ENCODE measurements around the gene DOCK10. TPM values are rescaled to one million over a fixed set of nuclear protein-coding genes. Genes with fewer than 3 reads are reported as not detected.

DOCK10 gene
- total RNA-seq, 1 donor from 2014 or later: 15.2 TPM

DNA sequence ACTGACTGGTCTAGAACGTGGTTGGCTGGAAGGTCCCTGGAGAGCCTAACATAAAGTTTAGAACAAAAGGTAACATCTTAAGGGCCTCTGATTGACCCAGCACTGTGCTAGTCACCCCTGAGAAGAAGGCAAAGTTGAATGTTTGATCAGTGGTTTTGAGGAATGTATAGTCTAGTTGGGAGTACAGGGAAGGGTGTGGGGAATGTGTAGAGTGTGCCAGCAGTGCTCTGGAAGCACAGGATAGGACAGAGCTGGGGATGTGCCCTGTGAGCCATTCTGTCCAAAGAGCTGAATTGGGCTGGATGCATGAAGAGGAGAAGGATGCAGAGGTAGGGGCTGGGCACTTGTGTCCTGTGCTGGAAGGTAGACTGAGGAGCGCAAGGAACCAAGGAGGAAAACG is 41.0 kb upstream of the DOCK10 start:
- no peaks in the 10 kb centered on the region for H3K9me3 Mint-ChIP-seq (ENCODE audit: unreplicated experiment)
- DNase-seq (ENCODE audit: extremely low spot score, unreplicated experiment): no peak
- TF ChIP-seq, protein P1, sequence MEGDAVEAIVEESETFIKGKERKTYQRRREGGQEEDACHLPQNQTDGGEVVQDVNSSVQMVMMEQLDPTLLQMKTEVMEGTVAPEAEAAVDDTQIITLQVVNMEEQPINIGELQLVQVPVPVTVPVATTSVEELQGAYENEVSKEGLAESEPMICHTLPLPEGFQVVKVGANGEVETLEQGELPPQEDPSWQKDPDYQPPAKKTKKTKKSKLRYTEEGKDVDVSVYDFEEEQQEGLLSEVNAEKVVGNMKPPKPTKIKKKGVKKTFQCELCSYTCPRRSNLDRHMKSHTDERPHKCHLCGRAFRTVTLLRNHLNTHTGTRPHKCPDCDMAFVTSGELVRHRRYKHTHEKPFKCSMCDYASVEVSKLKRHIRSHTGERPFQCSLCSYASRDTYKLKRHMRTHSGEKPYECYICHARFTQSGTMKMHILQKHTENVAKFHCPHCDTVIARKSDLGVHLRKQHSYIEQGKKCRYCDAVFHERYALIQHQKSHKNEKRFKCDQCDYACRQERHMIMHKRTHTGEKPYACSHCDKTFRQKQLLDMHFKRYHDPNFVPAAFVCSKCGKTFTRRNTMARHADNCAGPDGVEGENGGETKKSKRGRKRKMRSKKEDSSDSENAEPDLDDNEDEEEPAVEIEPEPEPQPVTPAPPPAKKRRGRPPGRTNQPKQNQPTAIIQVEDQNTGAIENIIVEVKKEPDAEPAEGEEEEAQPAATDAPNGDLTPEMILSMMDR (IDR thresholded peaks at IDR 0.05): no peak
- no peaks in the 10 kb centered on the region for H3K27me3 Mint-ChIP-seq (ENCODE audit: unreplicated experiment)
- H3K27ac Mint-ChIP-seq (ENCODE audit: unreplicated experiment): no peak overlapping the region
- H3K4me3 Mint-ChIP-seq (ENCODE audit: unreplicated experiment): no peak overlapping the region
- H3K36me3 Mint-ChIP-seq (ENCODE audit: unreplicated experiment): no peaks in the 10 kb centered on the region
- no peaks in the 10 kb centered on the region for H3K4me1 Mint-ChIP-seq (ENCODE audit: unreplicated experiment)

DNA sequence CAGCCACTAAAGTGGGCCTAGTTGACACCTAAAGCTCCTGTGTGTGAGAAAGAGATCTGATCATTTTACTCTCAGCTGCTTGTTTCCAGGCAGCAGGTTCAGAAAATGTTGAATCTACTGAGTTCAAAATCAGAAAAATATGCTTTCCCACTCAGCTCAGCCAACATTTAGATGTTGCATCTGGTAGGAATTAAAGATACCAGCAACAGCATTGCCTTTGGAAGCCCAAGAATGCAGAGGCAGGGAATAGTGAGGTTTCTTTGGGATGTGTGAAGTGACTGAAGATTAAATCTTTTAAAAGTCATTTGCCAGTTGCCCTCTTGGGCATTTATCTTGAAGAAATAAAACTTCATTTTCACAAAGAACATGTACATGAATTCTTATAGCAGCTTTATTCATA is 33.9 kb upstream of the DOCK10 start:
- H3K9me3 Mint-ChIP-seq (ENCODE audit: unreplicated experiment): no peaks in the 10 kb centered on the region
- H3K27me3 Mint-ChIP-seq (ENCODE audit: unreplicated experiment): no peaks in the 10 kb centered on the region
- no peak for DNase-seq (ENCODE audit: extremely low spot score, unreplicated experiment)
- H3K27ac Mint-ChIP-seq (ENCODE audit: unreplicated experiment): no peak overlapping the region
- TF ChIP-seq, protein P1 (IDR thresholded peaks at IDR 0.05): no peak
- no peaks in the 10 kb centered on the region for H3K36me3 Mint-ChIP-seq (ENCODE audit: unreplicated experiment)
- no peak overlapping the region for H3K4me3 Mint-ChIP-seq (ENCODE audit: unreplicated experiment)
- H3K4me1 Mint-ChIP-seq (ENCODE audit: unreplicated experiment): no peaks in the 10 kb centered on the region

DNA sequence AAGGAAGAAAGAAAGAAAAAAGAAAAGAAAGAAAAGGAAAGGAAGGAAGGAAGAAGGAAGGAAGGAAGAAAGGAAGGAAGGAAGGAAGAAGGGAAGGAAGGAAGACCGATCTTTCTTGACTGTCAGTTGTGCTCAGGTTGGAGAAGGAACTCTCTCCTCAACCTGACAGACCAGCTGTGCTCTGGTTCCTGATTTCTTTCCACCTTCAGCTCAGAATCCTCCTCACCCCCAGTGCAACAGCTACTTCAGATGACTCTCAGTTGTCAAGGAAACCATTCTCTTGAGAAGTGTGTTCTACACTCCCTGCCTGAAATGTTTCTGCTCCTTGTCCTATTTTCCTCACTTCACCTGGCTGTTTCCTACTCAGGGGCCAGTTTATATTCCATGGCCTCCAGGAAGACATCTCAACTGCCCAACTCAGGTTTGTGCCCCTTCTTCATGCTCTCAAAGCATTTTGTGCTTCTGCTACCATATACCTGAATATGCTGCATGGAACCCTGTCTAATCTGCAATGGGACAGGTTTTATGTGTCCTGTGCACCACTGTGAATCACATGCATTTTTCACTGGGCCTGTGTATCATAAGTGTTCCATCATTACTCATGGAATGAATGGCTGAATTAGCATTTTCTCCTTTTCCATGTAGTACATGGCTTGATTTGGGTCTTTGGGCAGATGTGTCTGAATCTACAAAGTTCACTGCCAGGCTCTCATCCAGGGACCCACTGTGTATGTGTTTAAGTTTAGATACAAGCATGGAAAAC is 32.8 kb upstream of the DOCK10 start:
- DNase-seq (ENCODE audit: extremely low spot score, unreplicated experiment): no peak
- Mint-ChIP-seq H3K27me3 (ENCODE audit: unreplicated experiment) (no peaks in the 10 kb centered on the region), H3K4me3 (ENCODE audit: unreplicated experiment) (no peak overlapping the region), H3K4me1 (ENCODE audit: unreplicated experiment) (peaks cover 1% of the 10 kb centered on the region), H3K9me3 (ENCODE audit: unreplicated experiment) (no peaks in the 10 kb centered on the region), H3K36me3 (ENCODE audit: unreplicated experiment) (no peaks in the 10 kb centered on the region), H3K27ac (ENCODE audit: unreplicated experiment) (no peak overlapping the region)
- TF ChIP-seq, protein P1 (IDR thresholded peaks at IDR 0.05): no peak

DNA sequence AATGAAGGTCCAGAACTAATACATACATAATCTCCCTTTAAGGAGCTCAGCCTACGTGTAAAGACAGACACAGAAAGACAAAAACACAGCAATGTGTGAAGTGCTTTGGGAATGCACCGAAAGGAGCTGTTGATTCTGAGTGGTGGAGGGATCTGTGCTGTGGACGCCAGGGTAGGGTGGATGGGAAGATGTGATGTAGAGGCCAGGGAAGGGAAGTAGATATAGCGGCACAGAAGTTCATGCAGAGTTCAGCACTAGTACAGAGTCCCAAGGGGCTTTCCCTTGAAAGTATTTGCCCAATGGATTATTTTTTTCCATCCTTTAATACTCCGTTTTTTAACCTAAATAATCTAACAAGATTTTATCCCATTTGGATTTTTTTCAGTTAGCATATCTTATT is 32.1 kb upstream of the DOCK10 start:
- Mint-ChIP-seq H3K4me1 (ENCODE audit: unreplicated experiment) (peaks cover 1% of the 10 kb centered on the region), H3K36me3 (ENCODE audit: unreplicated experiment) (no peaks in the 10 kb centered on the region), H3K27ac (ENCODE audit: unreplicated experiment) (no peak overlapping the region), H3K27me3 (ENCODE audit: unreplicated experiment) (no peaks in the 10 kb centered on the region), H3K9me3 (ENCODE audit: unreplicated experiment) (no peaks in the 10 kb centered on the region), H3K4me3 (ENCODE audit: unreplicated experiment) (no peak overlapping the region)
- TF ChIP-seq, protein P1 (IDR thresholded peaks at IDR 0.05): no peak
- DNase-seq (ENCODE audit: extremely low spot score, unreplicated experiment): no peak

DNA sequence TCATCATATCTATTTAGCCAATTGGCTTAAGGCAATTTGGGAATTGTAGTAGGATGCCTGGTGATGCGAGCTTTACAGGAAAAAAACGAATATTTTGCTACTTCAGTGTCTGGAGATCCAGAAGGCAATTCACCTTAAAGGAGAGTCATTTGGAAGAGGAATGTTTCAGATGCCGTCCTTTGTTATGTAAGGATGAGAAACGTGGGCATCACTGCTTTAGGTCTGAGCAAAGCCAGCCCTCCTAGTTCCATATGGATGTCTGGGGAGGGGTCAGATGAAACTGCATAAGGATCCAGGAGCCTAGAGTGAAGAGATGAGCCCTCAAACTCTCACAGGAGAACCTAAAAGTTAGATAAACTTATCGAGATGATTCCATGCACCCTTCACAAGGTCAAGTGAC is 30.9 kb upstream of the DOCK10 start:
- H3K4me3 Mint-ChIP-seq (ENCODE audit: unreplicated experiment): no peak overlapping the region
- H3K27me3 Mint-ChIP-seq (ENCODE audit: unreplicated experiment): no peaks in the 10 kb centered on the region
- H3K36me3 Mint-ChIP-seq (ENCODE audit: unreplicated experiment): no peaks in the 10 kb centered on the region
- peaks cover 1% of the 10 kb centered on the region for H3K4me1 Mint-ChIP-seq (ENCODE audit: unreplicated experiment)
- DNase-seq (ENCODE audit: extremely low spot score, unreplicated experiment): no peak
- TF ChIP-seq, protein P1 (IDR thresholded peaks at IDR 0.05): no peak
- no peak overlapping the region for H3K27ac Mint-ChIP-seq (ENCODE audit: unreplicated experiment)
- no peaks in the 10 kb centered on the region for H3K9me3 Mint-ChIP-seq (ENCODE audit: unreplicated experiment)

Data from osteocyte (in vitro differentiated cells).